Activated naive CD4-positive, alpha-beta T cell treated with anti-CD3 and anti-CD28 coated beads, Interleukin-2, amount 50 U/mL, for 24 hours (primary cell): Measurements from ENCODE around the gene DPP7.

Experiments
- H3K27ac Mint-ChIP-seq: one replicate; pipeline ENCODE4 v1.8.0; 2021; ENCODE audit warnings: mild to moderate bottlenecking, mixed read lengths
- H3K27me3 Mint-ChIP-seq: one replicate; pipeline ENCODE4 v1.8.0; 2021; ENCODE audit warnings: mixed read lengths
- H3K36me3 Mint-ChIP-seq: one replicate; pipeline ENCODE4 v1.8.0; 2021; ENCODE audit warnings: mixed read lengths
- H3K4me1 Mint-ChIP-seq: one replicate; pipeline ENCODE4 v1.8.0; 2021; ENCODE audit warnings: mixed read lengths
- H3K4me3 Mint-ChIP-seq: one replicate; pipeline ENCODE4 v1.8.0; 2021; ENCODE audit warnings: mild to moderate bottlenecking, mixed read lengths
- H3K9me3 Mint-ChIP-seq: one replicate; pipeline ENCODE4 v1.8.0; 2021; ENCODE audit warnings: mixed read lengths

DPP7 gene

DNA sequence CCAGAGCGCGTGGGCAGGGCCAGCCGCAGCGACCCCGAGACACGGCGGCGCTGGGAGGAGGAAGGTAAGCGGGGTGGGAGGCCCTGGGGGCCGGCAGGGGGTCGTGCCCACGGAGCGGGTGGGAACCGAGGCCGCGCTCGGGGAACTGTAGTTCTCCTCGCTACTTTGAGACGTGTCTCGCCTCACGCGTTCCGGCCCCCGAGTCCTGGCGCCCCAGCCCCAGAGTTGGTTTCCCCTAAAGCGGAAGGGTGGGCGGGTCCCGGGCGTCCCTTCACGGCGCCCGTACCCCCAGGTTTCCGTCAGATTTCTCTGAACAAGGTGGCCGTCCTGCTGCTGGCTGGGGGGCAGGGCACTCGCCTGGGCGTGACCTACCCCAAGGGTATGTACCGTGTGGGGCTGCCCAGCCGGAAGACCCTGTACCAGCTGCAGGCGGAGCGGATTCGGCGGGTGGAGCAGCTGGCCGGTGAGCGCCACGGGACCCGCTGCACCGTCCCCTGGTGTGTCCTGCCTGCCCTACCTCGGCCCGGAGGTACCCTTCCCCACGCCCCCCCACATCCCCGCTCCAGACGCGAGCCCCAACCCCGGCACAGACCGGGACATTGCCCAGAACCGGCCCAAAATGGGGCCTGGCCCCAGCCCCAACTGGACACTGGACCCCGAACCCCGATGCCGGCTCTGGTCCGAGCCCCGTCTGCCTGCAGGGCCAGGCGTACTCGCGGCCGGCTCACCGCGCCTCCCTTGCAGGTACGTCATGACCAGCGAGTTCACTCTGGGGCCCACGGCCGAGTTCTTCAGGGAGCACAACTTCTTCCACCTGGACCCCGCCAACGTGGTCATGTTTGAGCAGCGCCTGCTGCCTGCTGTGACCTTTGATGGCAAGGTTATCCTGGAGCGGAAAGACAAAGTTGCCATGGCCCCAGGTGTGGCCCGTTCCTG is 36.5 kb downstream of the DPP7 start:
- H3K36me3 Mint-ChIP-seq, result no peaks in the 10 kb centered on the region
- H3K9me3 Mint-ChIP-seq, result no peaks in the 10 kb centered on the region
- H3K27ac Mint-ChIP-seq, result no peak overlapping the region
- peak overlapping the region; percentile 52 for H3K4me3 Mint-ChIP-seq
- no peaks in the 10 kb centered on the region for H3K27me3 Mint-ChIP-seq
- H3K4me1 Mint-ChIP-seq, result peaks cover 4% of the 10 kb centered on the region

DNA sequence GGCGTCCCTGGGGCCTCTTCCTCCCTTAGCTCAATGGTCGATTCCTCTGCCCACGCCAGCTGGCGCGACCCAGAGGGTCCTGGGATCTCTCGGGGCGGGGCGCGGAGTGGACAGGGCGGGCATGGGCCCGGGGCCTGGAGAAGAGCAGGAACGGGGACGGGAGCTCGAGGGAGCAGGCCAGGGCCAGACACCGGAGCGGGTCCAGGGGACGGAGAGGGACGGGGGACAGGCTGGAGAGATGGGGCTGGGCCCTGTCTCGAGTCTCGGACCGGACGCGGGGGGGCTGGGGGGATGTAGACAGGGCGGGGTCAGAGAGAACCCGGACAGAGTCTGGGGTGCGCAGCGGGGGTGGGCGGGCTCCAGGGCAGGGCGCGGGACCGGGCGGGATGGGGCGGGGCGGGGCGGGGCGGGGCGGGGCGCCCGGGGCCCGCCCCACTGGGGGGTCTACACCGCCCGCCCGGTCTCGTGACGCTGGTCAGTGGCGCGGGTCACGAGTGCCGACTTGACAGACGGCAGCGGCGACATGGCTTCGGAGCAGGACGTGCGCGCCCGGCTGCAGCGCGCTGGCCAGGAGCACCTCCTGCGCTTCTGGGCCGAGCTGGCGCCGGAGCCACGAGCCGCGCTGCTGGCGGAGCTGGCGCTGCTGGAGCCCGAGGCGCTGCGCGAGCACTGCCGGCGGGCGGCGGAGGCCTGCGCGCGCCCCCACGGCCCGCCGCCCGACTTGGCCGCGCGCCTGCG is 37.4 kb downstream of the DPP7 start, which contains the start of gene UAP1L1:
Gene UAP1L1, plus strand, starts transcription at position 508 of the 738 bp plus-strand sequence. Its CDS starts 16 bp downstream, at position 524.
- H3K4me1 Mint-ChIP-seq, result peaks cover 4% of the 10 kb centered on the region
- H3K36me3 Mint-ChIP-seq, result no peaks in the 10 kb centered on the region
- peak within 1 kb of the TSS; percentile 52 for H3K4me3 Mint-ChIP-seq
- no peaks in the 10 kb centered on the region for H3K9me3 Mint-ChIP-seq
- peak within 1 kb of the TSS; percentile 51 for H3K27ac Mint-ChIP-seq
- no peaks in the 10 kb centered on the region for H3K27me3 Mint-ChIP-seq

DNA sequence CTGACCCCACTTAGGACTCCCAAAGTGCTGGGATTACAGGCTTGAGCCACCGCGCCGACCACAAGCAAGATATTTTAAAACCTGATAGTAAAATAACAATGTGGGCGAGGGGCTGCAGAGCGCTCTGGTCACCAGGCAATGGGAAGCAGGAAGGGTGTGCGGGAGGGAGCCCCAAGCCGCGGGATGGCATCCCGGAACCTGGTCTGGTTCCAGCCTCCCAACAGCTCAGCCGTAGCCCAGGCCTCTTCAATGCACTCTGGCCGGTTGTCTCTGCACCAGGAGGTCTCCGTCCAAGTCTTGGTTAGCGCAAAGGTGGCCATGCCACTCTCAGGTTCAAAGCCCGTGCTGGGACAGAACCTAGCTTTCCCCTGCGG is 37.9 kb downstream of the DPP7 start:
- Mint-ChIP-seq H3K4me3 (peak overlapping the region; percentile 38), H3K9me3 (no peaks in the 10 kb centered on the region), H3K27ac (peak overlapping the region; percentile 51)

DNA sequence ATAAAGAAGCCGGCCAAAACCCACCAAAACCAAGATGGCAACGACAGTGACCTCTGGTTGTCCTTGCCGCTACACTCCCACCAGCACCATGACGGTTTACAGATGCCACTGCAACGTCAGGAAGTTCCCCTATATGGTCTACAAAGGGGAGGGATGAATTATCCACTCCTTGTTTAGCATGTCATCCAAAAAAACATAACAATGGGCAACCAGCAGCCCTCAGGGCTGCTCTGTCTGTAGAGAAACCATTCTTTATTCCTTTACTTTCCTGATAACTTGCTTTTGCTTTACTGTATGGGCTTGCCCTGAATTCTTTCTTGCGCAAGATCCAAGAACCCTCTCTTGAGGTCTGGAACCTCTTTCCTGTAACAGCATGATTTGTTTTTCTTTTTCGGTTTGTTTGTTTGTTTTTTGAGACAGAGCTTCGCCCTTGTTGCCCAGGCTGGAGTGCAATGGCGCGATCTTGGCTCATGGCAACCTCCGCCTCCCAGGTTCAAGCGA is 39.2 kb downstream of the DPP7 start:
- Mint-ChIP-seq H3K27me3 (no peaks in the 10 kb centered on the region), H3K36me3 (no peaks in the 10 kb centered on the region), H3K4me3 (no peak overlapping the region), H3K9me3 (no peaks in the 10 kb centered on the region), H3K4me1 (peaks cover 11% of the 10 kb centered on the region), H3K27ac (no peak overlapping the region)

More for the DNA sequence above, 37.9 kb downstream of the DPP7 start:
- Mint-ChIP-seq H3K36me3 (no peaks in the 10 kb centered on the region), H3K27me3 (no peaks in the 10 kb centered on the region), H3K4me1 (peaks cover 4% of the 10 kb centered on the region)

DNA sequence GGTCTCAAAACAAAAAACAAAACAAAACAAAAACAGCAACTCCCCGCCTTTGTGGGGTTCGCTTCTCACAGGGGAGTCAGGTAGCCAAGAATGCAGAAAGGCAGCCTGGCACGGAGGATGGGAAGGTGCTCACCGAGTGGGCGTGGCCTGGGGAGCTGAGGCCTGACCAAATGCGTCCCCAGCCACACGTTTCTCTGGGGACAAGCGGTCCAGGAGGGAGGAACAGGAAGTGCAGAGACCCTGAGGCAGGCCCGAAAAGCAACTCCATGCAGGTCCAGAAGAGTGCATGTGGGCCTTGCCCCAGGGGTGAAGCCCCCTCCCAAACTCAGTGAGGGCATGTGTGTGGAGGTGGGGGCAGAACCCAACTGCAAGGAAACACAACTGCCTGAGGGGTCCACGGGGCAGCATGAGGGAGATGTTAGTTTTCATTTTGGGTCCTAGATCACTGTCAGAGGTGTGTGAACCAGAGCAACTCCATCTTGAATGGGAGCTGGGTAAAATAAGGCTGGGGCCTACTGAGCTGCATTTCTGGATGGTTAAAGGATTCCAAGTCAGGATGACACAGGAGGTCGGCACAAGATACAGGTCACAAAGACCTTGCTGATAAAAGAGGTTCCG is 39.8 kb downstream of the DPP7 start:
- H3K27me3 Mint-ChIP-seq, result no peaks in the 10 kb centered on the region
- no peaks in the 10 kb centered on the region for H3K36me3 Mint-ChIP-seq
- H3K9me3 Mint-ChIP-seq, result no peaks in the 10 kb centered on the region
- peaks cover 8% of the 10 kb centered on the region for H3K4me1 Mint-ChIP-seq
- no peak overlapping the region for H3K27ac Mint-ChIP-seq
- H3K4me3 Mint-ChIP-seq, result no peak overlapping the region

DNA sequence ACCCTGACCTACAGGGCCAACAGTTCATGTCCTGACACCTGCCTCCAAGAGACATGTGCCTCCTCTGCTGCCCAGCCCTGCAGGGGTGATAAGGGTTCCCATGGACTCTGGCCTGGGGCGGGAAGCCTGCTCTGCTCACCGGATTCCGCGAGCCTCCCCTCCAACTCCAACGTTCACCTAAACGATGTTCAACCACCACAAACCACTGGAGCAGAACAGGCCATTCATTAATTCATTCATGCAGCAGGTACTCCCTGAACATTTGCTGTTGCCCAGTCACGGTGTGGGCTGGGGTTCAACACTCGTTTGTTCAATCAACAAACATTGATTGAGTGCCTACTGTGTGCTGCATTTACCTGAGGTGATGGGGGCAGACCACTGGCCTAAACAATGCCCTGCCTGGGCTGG is 40.5 kb downstream of the DPP7 start:
- no peaks in the 10 kb centered on the region for H3K27me3 Mint-ChIP-seq
- no peak overlapping the region for H3K4me3 Mint-ChIP-seq
- peaks cover 7% of the 10 kb centered on the region for H3K4me1 Mint-ChIP-seq
- H3K36me3 Mint-ChIP-seq, result no peaks in the 10 kb centered on the region
- no peak overlapping the region for H3K27ac Mint-ChIP-seq
- H3K9me3 Mint-ChIP-seq, result no peaks in the 10 kb centered on the region

DNA sequence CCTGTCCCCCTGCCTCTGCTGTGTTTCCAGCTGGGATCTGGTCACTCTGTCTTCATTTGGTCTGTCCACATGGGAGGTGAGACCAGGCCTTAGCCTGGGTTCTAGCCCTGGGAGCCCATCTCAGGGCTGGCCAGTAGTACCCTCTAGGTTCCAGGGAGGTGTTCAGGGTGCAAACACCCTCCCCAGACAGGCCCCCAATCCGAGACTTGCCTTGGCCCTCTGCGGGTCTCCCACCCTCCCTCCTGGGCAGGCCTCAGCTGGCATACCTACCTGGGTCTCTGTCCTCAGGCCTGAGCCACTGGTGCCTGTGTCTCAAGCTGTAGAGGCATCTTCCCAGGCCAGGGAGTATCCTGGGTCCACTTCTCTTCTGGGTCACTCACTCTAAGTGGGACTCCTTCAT is 43.3 kb downstream of the DPP7 start:
- no peaks in the 10 kb centered on the region for H3K9me3 Mint-ChIP-seq
- H3K36me3 Mint-ChIP-seq, result no peaks in the 10 kb centered on the region
- peak overlapping the region; percentile 72 for H3K27ac Mint-ChIP-seq
- H3K27me3 Mint-ChIP-seq, result peaks cover 2% of the 10 kb centered on the region
- peak overlapping the region; percentile 82 for H3K4me3 Mint-ChIP-seq
- peaks cover 11% of the 10 kb centered on the region for H3K4me1 Mint-ChIP-seq

DNA sequence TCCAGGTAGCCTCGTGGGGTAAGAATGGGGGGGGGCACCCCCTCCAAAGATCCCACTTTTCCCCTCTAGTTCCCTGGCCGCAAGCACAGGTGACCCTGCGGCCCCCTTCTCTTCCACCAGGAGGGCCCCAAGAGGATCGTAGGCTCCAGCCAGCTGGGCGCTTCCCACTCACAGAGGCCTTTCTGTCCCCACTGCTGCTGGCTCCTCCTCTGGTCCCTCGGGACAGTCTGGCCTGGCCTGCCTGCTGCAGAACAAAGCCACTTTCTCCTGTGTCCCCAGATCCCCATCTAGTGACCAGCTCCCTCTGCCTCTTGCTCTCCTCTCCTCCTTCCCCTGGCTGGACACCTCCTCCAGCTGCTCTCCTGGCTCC is 43.6 kb downstream of the DPP7 start:
- H3K9me3 Mint-ChIP-seq, result no peaks in the 10 kb centered on the region
- H3K4me1 Mint-ChIP-seq, result peaks cover 11% of the 10 kb centered on the region
- peak overlapping the region; percentile 82 for H3K4me3 Mint-ChIP-seq
- peak overlapping the region; percentile 23 for H3K27ac Mint-ChIP-seq
- H3K27me3 Mint-ChIP-seq, result peaks cover 2% of the 10 kb centered on the region
- no peaks in the 10 kb centered on the region for H3K36me3 Mint-ChIP-seq

DNA sequence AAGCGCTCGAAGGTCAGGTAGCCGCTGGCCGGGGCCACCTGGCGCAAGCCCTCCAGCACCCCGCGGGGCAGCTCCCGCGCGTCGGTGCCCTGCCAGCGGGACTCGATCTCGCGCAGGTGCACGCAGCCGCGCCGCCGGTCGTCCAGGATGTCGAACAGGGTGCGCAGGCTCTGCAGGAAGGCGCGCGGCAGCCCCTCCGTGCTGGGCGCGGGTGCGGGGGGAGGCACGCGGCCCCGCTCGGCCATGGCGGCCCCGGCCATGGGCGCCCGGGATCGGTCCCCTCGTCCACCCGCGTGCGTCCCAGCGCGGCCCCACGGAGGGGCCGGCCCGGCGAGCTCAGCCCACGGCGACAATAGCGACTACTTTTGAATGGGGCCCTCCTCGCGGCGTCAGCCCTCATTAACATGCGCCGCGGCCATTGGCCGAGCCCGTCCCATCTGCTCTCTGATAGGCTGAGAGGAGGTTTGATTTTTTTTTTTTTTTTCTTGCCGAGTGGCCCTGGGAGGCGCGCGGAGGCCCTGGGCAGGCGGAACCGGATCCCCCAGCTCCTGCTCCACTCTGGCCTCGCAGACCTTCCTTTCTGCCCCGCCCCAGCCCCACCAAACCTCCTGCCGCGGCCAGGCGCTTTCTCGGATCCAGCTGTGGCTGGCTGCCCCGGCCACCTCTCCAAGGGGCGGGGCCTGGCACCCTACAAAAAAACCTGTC is 44.2 kb downstream of the DPP7 start, which contains the start of gene SAPCD2:
Gene SAPCD2, minus strand, starts transcription at position 357 of the 705 bp plus-strand sequence. Its CDS starts 97 bp downstream, at position 260.
- peak within 1 kb of the TSS; percentile 23 for H3K27ac Mint-ChIP-seq
- no peaks in the 10 kb centered on the region for H3K9me3 Mint-ChIP-seq
- H3K36me3 Mint-ChIP-seq, result no peaks in the 10 kb centered on the region

DNA sequence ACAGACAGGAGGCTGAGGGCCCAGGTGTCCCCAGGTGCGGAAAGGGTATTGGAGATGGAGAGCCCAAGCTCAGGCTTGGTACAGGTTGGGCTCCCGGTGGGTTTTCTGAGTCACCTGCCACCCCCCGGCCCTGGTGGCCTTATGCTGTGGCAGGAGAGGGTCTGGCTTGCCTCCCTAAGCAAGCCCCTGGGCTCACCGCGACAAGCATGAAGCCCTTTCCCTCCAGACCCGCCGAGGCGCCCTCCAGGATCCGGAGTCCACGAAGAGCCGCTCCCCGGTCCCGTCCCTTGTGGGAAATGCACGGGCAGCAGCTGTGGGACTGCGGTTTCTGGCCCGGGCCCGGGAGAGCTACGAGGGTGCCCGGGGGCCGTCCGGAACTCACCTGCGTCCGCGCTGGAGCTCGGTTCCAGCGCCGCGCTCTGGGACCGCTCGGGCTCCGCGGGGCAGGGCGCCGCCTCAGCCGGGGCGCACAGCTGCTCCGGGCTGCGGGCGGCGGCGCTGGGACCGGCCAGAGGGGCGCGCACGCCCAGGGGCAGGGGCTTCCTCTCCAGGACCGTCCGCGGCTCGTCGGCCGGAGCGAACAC is 44.9 kb downstream of the DPP7 start:
- H3K4me3 Mint-ChIP-seq, result peak overlapping the region; percentile 47
- no peaks in the 10 kb centered on the region for H3K36me3 Mint-ChIP-seq
- H3K27ac Mint-ChIP-seq, result no peak overlapping the region
- peaks cover 2% of the 10 kb centered on the region for H3K27me3 Mint-ChIP-seq
- no peaks in the 10 kb centered on the region for H3K9me3 Mint-ChIP-seq
- H3K4me1 Mint-ChIP-seq, result peaks cover 11% of the 10 kb centered on the region

More for the DNA sequence above, 44.2 kb downstream of the DPP7 start, which contains the start of gene SAPCD2:
- Mint-ChIP-seq H3K27me3 (peaks cover 2% of the 10 kb centered on the region), H3K4me1 (peaks cover 11% of the 10 kb centered on the region), H3K4me3 (peak within 1 kb of the TSS; percentile 82)

DNA sequence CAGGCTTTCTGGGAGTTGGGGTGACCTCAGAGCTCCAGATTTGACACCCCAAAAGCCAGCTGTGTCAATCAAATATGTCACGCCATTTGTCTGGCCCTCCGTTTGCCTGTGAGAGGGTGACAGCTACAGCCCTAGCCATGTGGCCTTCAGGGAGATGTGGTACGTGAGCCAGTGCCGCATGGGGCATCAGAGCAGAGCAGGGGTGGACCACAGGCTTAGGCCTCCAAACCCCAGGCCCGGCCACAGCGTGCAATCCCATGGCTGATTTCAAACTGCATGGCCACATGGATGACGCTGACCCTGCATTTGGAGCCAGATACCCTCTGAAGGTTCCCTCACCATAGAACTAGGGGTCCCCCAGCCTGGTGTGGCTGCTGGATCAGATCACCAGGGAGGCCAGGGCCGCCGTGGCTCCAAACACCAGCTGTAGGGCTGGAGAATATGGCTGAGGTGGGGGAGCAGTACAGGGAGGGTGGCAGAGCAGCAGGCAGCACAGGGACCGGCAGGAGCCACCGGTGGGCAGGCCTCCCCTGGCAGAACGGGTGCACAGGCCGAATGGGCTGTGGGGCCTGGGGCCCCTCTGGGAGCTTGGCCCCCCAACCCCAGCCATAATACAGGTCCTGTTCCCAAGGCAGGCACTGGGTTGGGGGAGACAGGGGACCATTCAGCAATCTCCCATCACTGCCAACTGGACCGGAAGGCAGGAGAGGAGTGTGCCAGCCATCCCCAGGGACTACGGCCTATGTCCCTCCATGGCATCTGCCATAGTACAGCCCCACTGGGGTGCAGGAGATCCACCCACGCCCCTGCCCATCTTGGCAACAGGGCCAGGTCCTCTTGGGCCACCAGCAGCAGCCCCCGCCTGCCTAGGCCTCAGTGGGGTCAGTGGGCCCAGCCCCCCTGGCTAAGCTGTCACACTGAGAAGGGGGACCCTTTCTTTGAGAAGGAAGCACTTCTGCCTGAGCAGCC is 45.7 kb downstream of the DPP7 start:
- Mint-ChIP-seq H3K4me3 (peak overlapping the region; percentile 47), H3K36me3 (no peaks in the 10 kb centered on the region), H3K9me3 (no peaks in the 10 kb centered on the region), H3K4me1 (peaks cover 15% of the 10 kb centered on the region), H3K27me3 (peaks cover 2% of the 10 kb centered on the region), H3K27ac (no peak overlapping the region)

DNA sequence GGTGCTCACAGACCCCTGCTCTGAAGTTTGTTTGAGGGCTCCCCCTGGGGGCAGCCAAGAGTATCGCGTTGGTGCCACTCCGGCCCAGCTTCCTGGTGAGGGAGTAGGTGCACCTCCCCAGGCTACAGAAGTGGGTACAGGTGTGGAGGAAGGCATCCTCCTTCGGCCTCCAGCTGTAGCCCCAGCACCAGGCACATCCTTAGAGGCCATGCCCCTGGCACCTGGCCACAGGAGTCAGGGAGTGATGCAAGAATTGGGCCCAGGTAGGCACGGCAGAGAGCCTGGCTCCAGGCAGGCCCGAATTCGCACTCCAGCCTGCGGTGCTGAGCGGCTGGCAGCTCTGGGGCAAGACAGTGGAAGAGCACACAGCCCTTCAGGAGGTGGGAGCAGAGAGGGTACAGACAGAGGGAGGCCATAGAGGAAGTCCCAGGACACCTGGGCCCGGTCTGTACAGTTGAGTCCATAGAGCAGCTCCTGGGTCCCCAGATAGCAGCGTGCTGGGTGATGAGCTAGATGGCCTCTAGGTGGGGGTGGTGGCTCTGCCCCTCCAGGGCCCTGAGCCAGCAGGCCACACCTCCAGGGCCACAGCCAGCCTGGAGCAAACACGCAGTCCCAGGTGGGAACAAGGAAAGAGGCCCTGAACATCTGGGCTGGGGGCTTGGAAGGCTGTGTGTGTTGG is 46.5 kb downstream of the DPP7 start:
- H3K27me3 Mint-ChIP-seq, result peaks cover 2% of the 10 kb centered on the region
- H3K4me1 Mint-ChIP-seq, result peaks cover 15% of the 10 kb centered on the region
- H3K4me3 Mint-ChIP-seq, result peak overlapping the region; percentile 68
- peak overlapping the region; percentile 74 for H3K27ac Mint-ChIP-seq
- no peaks in the 10 kb centered on the region for H3K36me3 Mint-ChIP-seq
- no peaks in the 10 kb centered on the region for H3K9me3 Mint-ChIP-seq

DNA sequence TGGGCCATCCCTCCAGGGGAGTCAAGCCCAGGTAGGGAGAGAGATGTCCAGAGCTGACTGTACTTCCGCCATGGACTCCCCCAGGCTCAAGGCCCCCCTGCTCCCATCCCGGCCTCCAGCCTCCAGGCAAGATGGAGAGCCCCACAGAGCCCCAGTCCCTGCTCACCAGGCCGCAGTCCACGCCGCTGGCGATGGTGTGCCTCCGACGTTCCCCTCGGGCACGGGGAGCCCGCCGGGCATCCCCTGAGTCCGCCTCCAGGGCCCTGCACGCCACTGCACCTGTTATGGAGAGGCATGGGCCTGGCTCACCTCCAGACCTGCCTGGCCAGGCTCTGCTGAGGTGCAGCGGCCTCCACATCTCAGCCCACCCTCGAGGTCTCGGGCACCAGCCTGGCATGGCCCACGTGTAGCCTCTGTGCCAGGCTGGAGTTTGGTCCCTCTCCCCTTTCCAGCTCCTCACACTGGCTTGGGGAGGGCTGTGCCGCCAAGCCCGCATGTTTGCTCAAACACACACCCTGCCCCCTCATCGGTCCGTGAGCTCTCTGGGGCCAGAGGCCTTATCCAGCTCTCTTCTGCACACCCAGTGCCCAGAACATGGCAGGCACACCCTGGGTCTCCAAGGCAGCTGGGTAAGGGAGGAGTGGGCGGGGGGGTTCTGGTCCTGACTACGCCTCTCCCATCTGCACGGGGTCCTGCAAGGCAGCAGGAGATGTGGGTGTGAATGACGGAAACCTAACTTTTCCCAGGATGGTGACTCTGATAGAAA is 48.3 kb downstream of the DPP7 start:
- Mint-ChIP-seq H3K36me3 (no peaks in the 10 kb centered on the region), H3K4me1 (peaks cover 14% of the 10 kb centered on the region), H3K27ac (no peak overlapping the region), H3K27me3 (peaks cover 2% of the 10 kb centered on the region), H3K9me3 (no peaks in the 10 kb centered on the region), H3K4me3 (no peak overlapping the region)
